Smooth muscle cell (in vitro differentiated cells): Measurements from ENCODE around the gene CDC6. TPM values are rescaled to one million over a fixed set of nuclear protein-coding genes. Genes with fewer than 3 reads are reported as not detected.

Experiments used
- DNase-seq: peaks from one replicate; lab custom pipeline; 2025; ENCODE audit not compliant: unreplicated experiment; lab: John Stamatoyannopoulos, UW
- H2AFZ ChIP-seq: fragments of 200-600 bp; sonication (generic); 2 replicates; pipeline ENCODE4 v1.6.0; 2016; ENCODE audit warnings: antibody characterized with exemption, low read depth, mild to moderate bottlenecking
- H3F3A ChIP-seq: fragments of 200-600 bp; sonication (generic); 2 replicates; pipeline ENCODE4 v1.6.0; 2017; ENCODE audit warnings: antibody characterized with exemption, low read depth
- H3K27ac ChIP-seq: fragments of 200-600 bp; sonication (generic); 2 replicates; pipeline ENCODE4 v1.5.1; 2016; ENCODE audit warnings: low read depth, mild to moderate bottlenecking
- H3K27me3 ChIP-seq: fragments of 200-600 bp; sonication (generic); 2 replicates; pipeline ENCODE4 v1.6.1; 2016; ENCODE audit warnings: low read depth, mild to moderate bottlenecking
- H3K36me3 ChIP-seq: fragments of 200-600 bp; sonication (generic); 2 replicates; pipeline ENCODE4 v1.5.1; 2016; ENCODE audit warnings: low read depth
- H3K4me1 ChIP-seq: fragments of 200-600 bp; sonication (generic); 2 replicates; pipeline ENCODE4 v1.5.1; 2016; ENCODE audit warnings: low read depth
- H3K4me2 ChIP-seq: fragments of 200-600 bp; sonication (generic); 2 replicates; pipeline ENCODE4 v1.6.0; 2016; ENCODE audit warnings: mild to moderate bottlenecking
- H3K4me3 ChIP-seq: fragments of 200-600 bp; sonication (generic); 2 replicates; pipeline ENCODE4 v1.5.1; 2016; ENCODE audit warnings: mild to moderate bottlenecking
- H3K79me2 ChIP-seq: fragments of 200-600 bp; sonication (generic); 2 replicates; pipeline ENCODE4 v1.6.0; 2016; ENCODE audit warnings: low read depth, mild to moderate bottlenecking
- H3K9ac ChIP-seq: fragments of 200-600 bp; sonication (generic); 2 replicates; pipeline ENCODE4 v1.6.0; 2016; ENCODE audit warnings: low read depth
- H3K9me3 ChIP-seq: fragments of 200-600 bp; sonication (generic); replicated peaks from 2 replicates; pipeline ENCODE4 v1.5.1; 2016; ENCODE audit warnings: low read depth
- H4K20me1 ChIP-seq: fragments of 200-600 bp; sonication (generic); 2 replicates; pipeline ENCODE4 v1.6.0; 2016; ENCODE audit warnings: low read depth
- CTCF ChIP-seq: fragments of 200-600 bp; sonication (generic); IDR thresholded peaks from 2 replicates; pipeline ENCODE4 v1.5.1; 2017; ENCODE audit warnings: borderline replicate concordance, mild to moderate bottlenecking, antibody characterized with exemption; ENCODE audit not compliant: insufficient read depth, poor library complexity, severe bottlenecking
- WGBS: methylation state at CpG from one replicate; pipeline ENCODE4 v1.1.7; 2016; ENCODE audit warnings: low lambda C conversion rate; 5-methylcytosine and 5-hydroxymethylcytosine counted together
- polyA plus RNA-seq: library from polyadenylated mRNA; unstranded; fragments of >200 nt; fragmentation: Nextera tagmentation; extraction: Ambion mirVana; gene quantifications from 2 replicates; pipeline ENCODE4 v1.2.1, GENCODE V29; 2016
- total RNA-seq: library from RNA; depleted of rRNA; stranded (reverse); fragments of >200 nt; gene quantifications from 2 replicates; pipeline ENCODE4 v1.2.3, GENCODE V29; 2014

CDC6 gene
- total and polyA plus RNA-seq, 2 experiments from 2014 or later: 5.5 to 15.1 TPM

- H3K9ac ChIP-seq: peak overlapping the region; percentile 91
- peaks cover 12% of the 10 kb centered on the region for H3F3A ChIP-seq
- 3% methylated on average over 35 of the region's 38 CpGs for WGBS
- peaks cover 56% of the 10 kb centered on the region for H3K4me1 ChIP-seq
- H3K4me2 ChIP-seq: peak overlapping the region; percentile 99
- H3K4me3 ChIP-seq: peak overlapping the region; percentile 90
- H3K79me2 ChIP-seq: peaks cover 48% of the 10 kb centered on the region
- TF ChIP-seq CTCF: no peak
- H4K20me1 ChIP-seq: peaks cover 80% of the 10 kb centered on the region
- H3K27ac ChIP-seq: peak overlapping the region; percentile 89
- H3K9me3 ChIP-seq: no peaks in the 10 kb centered on the region
- no peaks in the 10 kb centered on the region for H3K36me3 ChIP-seq
- no peak for DNase-seq
- H3K27me3 ChIP-seq: no peaks in the 10 kb centered on the region
- H2AFZ ChIP-seq: no peak overlapping the region
Measured at GRCh38 chr17:40342504-40343218, 55.0 kb downstream of the CDC6 start.

- Histone ChIP-seq H3K27me3 (no peaks in the 10 kb centered on the region), H3K36me3 (no peaks in the 10 kb centered on the region), H3K4me1 (peaks cover 61% of the 10 kb centered on the region), H3F3A (peaks cover 12% of the 10 kb centered on the region), H3K9me3 (no peaks in the 10 kb centered on the region), H3K27ac (peak overlapping the region; percentile 89), H3K79me2 (peaks cover 55% of the 10 kb centered on the region), H3K4me2 (peak overlapping the region; percentile 99), H3K9ac (peak overlapping the region; percentile 91), H4K20me1 (peaks cover 80% of the 10 kb centered on the region), H3K4me3 (peak overlapping the region; percentile 90), H2AFZ (no peak overlapping the region)
- 34% methylated on average over 15 of the region's 15 CpGs for WGBS
- TF ChIP-seq CTCF: no peak
- no peak for DNase-seq
Measured at GRCh38 chr17:40343219-40344119, 55.8 kb downstream of the CDC6 start.

GRCh38 chr17:40344421-40345160, 56.9 kb downstream of the CDC6 start:
- peak overlapping the region; percentile 90 for H3K4me3 ChIP-seq
- no peak for DNase-seq
- no peaks in the 10 kb centered on the region for H3K9me3 ChIP-seq
- H3K4me2 ChIP-seq: peak overlapping the region; percentile 99
- no peaks in the 10 kb centered on the region for H3K27me3 ChIP-seq
- 37% methylated on average over 6 of the region's 7 CpGs for WGBS
- no peak for TF ChIP-seq CTCF
- peaks cover 12% of the 10 kb centered on the region for H3F3A ChIP-seq
- H2AFZ ChIP-seq: no peak overlapping the region
- H3K79me2 ChIP-seq: peaks cover 59% of the 10 kb centered on the region
- peaks cover 61% of the 10 kb centered on the region for H3K4me1 ChIP-seq
- peak overlapping the region; percentile 61 for H3K9ac ChIP-seq
- H3K36me3 ChIP-seq: no peaks in the 10 kb centered on the region
- peaks cover 80% of the 10 kb centered on the region for H4K20me1 ChIP-seq
- H3K27ac ChIP-seq: peak overlapping the region; percentile 89
